HT1080 (cell line): Measurements from ENCODE around the gene WNT5B. TPM values are rescaled to one million over a fixed set of nuclear protein-coding genes. Genes with fewer than 3 reads are reported as not detected.
"Not testable (repeated sequence)": the region's sequence is repeated elsewhere in the genome, so short reads cannot be mapped to it uniquely, and the experiment has no call there.

ENCODE experiments used
- DNase-seq: peaks from one replicate; pipeline ENCODE4 v3.0.0-alpha.2; 2015; ENCODE audit warnings: low read depth
- small RNA-seq: library from RNA; depleted of rRNA; stranded (forward); fragments of <200 nt; gene quantifications from one replicate; pipeline ENCODE3, GENCODE V24; 2014
- total RNA-seq: library from RNA; depleted of rRNA; stranded (reverse); fragments of >200 nt; shearing (Covaris generic); gene quantifications from 2 replicates; pipeline ENCODE4 v1.2.3, GENCODE V29; 2014; rRNA removed

Gene WNT5B
- total RNA-seq, 1 experiment from 2014 or later = 31.4 TPM

DNA sequence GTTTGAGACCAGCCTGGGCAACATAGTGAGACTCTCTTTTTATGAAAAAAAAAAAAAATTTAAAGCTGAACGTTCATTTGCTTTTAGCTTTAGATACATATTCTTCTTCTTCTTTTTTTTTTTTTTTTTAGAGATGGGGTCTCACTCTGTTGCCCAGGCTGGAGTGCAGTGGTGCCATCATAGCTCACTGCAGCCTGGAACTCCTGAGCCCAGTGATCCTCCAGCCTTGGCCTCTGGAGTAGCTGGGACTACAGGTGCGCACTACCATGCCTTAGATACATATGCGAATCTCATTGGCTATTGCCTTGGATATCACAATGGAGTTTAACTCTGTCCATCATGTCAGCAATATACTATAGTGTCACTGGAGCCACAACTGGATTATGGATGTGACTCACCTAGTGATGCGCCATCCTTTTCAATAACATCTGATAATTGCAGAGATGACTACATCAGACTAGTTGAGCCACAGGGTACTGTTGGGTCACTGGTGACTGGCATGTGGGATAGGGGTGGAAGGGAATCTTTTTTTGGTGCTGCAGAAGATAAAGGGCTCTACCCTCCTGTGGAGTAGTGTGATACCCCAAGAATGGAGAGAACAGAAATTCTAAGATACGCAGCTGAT is 59.2 kb downstream of the WNT5B start:
- DNase-seq = peak; percentile 31

DNA sequence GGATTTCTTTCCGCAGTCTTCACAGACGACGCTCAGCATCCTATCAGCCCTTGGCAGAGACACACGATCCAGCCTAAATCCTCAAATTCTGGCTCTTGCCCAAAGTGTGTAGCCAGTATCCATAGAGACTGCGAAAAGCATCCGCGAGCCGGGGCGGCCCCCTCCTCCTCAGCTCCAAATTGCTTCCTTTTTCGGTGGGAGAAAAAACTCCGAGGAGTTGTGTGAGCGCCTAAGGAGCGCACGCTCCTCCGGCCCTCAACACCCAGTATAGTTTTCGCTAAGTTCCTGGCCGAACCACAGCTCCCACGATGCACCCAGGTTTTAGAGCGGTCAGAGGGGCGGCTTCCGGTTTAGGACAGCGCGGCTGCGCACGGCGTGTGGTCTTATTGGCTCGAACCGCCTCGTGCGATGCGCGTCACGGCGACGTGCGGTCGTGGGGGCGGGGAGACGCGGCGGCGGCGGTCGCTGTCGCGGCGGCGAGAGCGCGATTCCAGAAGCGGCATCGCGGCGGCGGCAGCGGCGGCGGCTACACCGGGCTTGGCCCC is 61.6 kb downstream of the WNT5B start, which contains the start of gene ADIPOR2:
Gene ADIPOR2, plus strand, starts transcription at position 493 of the 545 bp plus-strand sequence. CDS start 63,274 bp downstream, outside the sequence.
- peak; percentile 95 for DNase-seq

DNA sequence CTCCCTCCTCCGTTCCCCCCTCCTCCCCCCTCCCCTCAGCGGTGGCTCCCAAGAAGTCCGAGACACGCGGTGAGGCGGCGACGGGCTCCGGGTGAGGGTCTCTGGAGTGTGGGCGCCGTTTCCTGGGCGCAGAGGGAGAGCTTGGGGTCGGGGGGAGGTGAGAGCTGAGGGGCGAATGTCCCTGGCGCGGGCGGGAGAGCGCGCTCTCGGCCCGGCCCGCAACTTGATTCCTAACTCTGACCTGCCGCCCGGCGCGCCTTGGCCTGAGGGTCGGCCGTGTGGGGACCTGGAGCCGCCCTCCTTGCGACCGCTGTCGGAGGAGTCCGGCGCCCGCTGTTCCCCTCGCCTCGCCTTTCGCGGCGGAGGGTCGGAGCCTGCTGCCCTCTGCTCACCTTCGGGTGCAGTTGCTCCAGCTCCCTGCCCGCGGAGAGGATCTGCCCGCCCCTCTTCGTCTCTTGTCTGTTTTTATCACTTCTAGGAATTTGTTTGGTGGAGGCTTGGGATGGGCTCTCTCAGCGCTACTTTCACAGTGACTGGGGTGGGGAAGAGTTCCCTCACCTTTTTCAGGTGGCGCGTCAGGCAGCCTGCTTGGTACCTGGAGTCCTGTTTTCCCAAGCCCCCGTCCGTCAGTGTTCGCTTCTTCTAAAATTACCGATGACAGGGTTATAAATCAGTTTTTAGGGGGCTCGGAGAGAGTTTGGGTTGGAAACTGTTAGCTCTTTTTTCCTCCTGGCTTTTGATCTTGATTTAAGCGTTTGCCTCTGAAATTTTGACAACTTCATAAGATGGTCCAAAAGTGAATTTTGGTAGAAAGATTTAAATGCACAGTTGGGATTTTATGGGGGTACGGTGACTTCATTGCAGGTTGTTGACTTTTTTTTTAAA is 62.3 kb downstream of the WNT5B start:
- DNase-seq = peak; percentile 36

DNA sequence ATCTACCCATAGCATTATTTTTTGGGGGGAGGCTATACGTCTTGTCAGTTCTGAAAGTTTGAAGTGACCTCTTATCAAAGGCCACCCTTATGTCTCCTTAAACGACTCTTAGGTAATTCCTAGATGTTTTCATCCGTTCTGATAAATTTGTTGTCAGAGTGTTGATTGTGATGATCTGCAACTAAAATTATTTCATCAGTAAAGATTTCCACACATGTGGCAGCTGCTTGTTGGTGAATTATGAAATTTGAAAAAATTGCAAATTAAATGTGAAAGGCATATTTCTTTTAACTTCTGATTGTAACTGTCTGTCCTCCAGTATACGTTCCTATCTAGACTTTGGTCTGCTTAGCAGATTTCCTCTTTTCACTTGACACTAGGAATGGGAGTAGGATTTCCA is 63.2 kb downstream of the WNT5B start:
- no peak for DNase-seq

DNA sequence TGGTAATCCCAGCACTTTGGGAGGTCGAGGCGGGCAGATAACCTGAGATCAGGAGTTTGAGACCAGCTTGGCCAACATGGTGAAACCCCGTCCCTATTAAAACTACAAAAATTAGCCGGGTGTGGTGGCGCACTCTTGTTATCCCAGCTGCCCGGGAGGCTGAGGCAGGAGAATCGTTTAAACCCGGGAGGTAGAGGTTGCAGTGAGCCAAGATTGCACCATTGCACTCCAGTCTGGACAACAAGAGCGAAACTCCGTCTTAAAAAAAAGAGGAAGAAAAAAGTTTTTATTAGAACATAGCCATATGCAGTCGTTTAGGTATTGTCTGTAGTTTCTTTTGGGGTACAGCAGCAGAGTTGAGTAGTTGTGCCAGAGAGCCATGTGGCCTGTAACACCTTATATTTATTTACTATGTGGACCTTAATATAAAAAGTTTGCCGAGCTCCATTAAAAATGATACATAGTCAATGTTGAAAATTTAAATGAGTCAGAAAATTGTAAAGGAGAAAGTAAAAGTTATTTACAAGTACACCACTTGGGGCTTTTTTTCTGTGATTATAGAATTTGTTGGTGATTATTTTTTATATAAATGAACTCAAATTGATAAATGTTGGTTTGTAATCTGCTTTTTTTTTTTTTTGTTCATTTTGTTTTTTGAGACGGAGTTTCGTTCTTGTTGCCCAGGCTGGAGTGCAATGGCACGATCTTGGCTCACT is 64.0 kb downstream of the WNT5B start:
- no peak for DNase-seq

DNA sequence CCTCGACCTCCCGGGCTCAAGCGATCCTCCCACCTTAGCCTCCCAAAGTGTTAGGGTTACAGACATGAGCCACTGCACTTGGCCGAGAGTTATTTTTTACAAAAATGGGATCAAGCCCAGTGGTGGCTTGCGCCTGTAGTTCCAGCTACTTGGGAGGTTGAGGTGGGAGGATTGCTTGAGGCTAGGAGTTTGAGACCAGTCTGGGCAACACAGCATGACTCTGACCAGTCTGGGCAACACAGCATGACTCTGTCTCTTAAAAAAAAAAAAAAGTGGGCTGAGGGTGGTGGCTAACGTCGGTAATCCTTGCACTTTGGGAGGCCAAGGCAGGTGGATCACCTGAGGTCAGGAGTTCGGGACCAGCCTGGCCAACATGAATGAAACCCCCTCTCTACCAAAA is 66.1 kb downstream of the WNT5B start:
- DNase-seq = not testable (repeated sequence)

DNA sequence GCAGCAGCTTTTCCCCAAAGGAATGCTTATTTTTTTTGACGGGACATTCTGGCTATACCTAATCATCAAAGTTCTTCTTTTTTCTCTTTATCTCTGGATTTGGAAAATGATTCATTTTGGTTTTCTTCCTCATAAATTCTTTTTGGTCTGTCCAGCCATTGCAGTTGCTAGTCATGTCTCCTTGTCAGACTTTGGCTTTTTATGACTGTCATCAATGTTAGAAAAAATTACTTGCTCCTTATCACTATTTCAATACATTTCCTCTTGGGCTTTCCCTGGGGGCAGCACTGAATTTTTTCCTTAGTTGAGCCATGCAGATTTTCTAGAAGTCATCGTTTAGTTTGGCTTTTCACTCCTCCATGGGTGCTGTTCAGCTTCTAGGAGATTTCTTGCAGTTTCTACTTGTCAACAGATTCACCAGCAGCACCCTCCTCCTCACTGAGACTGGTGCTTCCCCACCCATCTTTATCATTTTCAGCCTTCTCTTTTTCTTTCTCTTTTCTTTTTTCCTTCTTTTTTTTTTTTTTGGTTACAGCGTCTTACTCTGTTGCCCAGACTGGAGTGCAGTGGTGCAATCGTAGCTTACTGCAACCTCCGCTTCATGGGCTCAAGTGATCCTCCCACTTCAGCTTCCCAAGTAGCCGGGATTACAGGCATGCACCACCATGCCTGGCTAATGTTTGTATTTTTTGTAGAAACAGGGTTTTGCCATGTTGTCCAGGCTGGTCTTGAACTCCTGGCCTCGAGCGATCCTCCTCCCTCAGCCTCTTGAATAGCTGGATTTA is 67.0 kb downstream of the WNT5B start:
- DNase-seq = no peak

DNA sequence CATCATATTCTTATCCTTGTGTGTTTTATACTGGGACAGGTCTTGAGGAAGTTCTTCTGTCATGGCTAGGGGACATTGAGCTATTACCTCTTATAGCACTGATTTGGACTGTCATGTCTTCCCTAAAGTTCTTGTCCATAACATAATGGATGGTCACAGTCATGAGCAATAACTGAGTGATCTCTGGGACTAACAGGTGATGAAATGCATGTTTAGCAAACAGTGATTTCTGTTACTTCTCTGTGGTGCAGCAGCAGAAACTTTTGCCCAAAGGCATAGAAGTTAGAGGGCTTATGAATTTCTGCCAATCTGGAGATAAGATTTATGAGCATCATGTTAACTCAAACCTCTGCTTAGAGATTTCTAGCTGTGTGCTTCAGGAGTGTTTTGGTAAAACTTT is 67.8 kb downstream of the WNT5B start:
- DNase-seq = no peak

Small RNA genes lying within 50 kb of the gene (small RNA-seq; reads per million reads assigned to genes)
- not detected for gene MIR3649

Other genes with a start within 250 kb of the WNT5B start
- 24.8 and 30.2 TPM in 2 replicates for gene FBXL14, start 34.6 kb upstream of the WNT5B start, total RNA-seq
- 34.5 and 42.7 TPM in 2 replicates for gene ADIPOR2, start 61.8 kb downstream of the WNT5B start, total RNA-seq
- gene LRTM2, start 191.3 kb downstream of the WNT5B start, total RNA-seq = not detected in 2 replicates